HL-60/S4 treated with retinoic acid at 250 ng/mL for 4 days and 3 days (cell line): ENCODE data around the gene ENC1.

Experiments used
- in situ Hi-C: fragments of 300-500 bp; cut with MboI; formaldehyde crosslinking; loops from 2 replicates; pipeline ENCODE4 v1.7.0; 2022; ENCODE audit warnings: low sequenced_read_pairs

ENC1 gene

DNA sequence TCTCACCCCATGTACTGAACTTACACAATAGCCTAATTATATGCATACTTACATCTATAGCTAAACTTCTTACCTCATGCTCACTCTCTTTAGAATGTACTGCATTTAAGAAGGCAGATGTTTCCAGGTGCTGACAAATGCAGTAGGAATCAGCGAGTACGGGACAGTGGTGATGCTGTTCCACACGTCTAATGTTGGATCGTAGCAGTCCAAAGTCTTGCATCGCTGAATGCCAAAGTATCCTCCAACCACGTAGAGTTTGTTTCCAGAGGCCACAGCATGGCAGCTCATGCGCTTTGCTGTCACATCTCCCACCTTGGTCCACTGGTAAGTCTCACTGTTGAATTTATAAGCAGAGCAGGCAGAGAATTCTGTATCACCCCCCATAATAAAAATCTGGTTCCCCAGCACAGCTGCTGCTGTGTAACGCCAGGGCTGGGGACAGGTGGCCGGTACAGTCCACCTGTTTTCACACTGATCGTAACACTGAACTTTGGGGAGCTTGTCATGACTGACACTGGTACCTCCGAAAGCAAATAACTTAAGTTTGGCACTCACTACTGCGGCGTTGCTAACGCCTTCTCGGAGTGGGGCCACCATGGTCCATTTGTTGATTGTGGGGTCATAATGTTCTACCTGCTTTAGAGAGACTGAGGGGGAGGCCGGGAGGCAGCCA is 5.8 kb downstream of the ENC1 start:
- in situ Hi-C loops = no loop called here

DNA sequence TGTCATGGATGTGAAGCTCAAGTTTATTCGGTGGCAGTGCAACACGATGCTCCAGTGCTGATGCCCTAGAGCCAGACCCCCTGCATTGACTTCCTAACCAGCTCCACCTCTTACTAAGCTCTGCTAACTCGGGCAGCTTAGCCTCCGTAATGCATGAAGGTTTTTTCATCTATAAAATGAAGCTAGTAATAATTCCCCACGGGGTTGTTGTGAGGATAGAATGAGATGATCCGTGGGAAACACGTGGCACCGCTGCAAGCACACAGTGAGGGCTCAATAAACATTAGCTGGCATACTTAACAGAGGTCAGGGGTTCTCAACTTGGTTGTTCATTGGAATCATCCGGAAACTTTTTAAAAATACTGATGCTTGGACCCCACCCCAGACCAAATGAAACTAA is 6.8 kb downstream of the ENC1 start:
- in situ Hi-C loops = no loop called here

DNA sequence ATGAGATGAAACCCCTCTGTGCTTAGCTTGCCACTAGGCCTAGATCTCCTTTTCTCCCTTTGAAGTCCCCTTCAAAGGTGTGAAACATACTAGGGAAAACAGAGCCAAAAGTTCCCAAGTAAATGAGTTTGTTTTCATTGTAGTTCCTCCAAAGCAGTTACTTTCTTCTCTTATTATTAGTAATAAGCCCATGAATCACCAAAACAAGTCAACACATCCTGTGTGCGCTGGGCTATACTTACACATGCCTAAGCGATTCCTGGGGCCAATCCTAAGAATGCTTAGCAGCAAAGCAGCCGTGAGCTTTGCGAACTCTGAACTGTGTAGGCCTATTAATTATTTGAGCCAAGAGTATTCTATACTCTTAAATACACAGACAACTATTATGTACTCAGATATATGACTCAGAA is 7.6 kb downstream of the ENC1 start:
- in situ Hi-C loops = no loop called here

DNA sequence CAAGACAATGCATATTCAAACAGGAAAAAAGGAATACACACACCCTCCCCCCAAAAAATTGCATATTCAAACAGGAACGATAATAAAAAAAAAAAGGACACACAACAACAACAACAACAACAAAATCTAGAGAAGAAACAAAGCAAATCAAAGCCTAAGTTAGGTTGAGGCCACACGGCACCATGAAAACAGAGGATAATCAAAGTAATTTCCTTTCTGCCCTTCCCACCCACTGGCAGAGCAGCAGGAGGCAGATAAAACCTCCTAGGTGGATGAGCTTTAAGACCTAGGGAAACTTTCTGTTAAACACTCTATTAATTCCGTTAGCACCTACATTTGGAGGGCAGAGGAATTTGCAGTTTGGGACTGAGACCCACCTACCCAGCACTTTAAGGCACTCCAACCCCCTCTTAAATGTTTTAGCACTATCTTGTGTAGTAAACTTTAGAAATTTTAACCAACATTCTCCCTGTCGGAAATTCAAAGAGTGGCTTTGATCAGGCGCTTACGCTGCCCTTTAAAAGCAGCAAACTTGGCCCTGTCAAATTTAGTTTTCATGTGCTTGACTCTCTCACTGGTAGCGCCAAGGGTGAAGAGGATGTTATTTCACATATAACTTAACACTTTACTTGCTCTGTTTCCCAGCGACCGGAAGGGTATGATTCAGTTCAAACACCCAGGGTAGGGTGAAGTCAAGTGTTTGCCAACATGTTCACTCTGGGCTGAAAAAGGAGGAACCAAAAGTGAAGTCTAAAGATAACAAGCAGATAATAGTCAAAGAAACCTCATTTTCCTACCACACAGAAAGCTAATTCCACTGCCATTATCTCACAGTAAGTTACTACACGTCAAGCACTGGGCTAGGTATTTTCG is 9.2 kb downstream of the ENC1 start:
- in situ Hi-C loops = no loop called here

DNA sequence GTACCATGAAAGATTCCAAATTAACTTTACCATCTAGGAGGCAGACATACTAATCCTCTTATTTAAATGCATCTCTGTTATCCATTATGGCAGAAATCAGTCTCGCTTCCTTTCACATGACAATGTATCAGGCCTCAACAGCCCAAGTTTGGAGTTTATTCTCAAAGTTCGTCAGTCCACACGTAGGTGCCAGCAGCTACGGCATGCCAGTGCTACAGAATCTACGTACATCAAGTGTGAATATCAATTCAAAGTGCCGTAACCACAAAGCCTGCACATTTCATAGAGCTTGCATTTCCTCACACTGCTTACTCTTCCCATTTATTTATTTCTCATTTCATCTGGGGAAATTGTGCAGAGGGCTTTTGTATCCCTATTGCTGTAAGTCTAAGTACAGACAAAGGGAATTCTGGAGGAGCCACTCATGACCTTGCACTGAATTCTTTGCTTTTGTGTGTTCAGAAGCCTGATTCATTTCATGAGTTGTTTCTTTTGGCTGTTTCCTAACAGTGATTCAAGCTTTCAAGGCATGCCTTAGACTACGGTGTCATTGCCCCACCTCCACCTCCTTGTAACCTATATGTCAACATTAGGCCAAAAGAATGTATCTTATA is 10.0 kb downstream of the ENC1 start:
- in situ Hi-C loops = no loop called here

DNA sequence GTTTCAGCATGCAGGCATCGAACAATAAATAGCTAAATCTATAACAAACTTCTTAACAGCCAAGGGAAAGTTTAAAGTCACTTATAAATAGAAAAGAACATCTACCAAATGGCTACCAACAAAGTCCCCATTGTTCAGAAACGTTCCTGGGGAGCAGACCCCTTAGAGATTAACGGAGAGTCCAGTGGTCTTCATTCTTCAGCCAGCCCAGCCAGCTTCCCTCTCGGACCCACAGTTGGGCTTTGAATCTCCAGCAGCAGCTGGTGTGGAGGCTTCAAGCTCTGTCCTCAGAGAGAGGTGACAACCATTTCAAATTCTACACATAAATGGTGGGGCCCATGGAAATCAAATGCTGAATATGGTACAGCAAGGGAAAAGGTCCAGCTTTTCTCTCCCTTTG is 11.2 kb downstream of the ENC1 start:
- in situ Hi-C loops = no loop called here

DNA sequence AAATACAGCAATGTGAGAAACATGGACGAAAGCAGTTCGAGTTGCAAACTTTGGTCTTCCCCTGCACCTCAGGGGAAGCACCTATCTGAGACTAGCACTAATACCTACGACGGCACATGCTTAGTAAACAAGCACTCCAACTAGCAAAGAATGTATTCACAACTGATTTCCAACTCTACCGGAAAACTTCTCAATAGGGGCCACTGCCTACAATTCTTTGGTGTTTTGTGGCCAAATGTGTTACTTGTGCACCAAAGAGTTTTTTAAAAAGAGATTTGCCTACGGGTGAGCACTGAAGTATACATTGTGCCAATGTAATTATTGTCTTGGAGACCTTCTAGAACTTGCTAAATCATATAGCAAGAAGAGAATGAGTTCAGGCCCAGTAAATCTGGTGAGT is 12.2 kb downstream of the ENC1 start:
- in situ Hi-C loops = no loop called here

DNA sequence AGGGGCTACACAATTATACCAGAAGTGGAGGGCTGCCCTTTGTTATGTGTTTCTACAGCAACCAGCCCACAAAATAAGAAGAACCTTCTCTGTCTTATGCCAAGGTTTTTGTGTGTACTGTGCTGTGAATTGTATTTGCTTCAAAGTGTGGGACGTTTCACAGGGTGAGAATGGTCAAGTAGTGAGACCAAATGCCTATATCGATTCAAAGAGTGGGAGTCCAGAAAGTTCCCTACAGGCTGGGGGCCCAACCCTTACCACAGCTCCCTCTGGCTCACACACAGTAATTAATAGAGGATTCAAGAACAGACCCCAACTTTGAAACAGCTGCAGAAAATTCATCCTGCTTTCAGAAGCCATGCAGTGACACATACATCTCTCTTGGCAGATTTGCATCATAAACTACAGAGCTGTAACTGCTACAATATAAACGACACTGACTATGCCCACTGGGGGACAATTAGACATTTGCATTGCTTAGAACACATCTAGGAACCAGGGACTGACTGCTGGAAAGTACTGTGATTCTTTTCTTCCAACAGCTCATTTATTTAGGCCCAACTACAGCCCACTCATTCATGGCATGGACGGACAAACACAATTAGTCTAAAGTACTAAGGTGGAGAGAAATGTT is 12.8 kb downstream of the ENC1 start:
- in situ Hi-C loops = no loop called here

DNA sequence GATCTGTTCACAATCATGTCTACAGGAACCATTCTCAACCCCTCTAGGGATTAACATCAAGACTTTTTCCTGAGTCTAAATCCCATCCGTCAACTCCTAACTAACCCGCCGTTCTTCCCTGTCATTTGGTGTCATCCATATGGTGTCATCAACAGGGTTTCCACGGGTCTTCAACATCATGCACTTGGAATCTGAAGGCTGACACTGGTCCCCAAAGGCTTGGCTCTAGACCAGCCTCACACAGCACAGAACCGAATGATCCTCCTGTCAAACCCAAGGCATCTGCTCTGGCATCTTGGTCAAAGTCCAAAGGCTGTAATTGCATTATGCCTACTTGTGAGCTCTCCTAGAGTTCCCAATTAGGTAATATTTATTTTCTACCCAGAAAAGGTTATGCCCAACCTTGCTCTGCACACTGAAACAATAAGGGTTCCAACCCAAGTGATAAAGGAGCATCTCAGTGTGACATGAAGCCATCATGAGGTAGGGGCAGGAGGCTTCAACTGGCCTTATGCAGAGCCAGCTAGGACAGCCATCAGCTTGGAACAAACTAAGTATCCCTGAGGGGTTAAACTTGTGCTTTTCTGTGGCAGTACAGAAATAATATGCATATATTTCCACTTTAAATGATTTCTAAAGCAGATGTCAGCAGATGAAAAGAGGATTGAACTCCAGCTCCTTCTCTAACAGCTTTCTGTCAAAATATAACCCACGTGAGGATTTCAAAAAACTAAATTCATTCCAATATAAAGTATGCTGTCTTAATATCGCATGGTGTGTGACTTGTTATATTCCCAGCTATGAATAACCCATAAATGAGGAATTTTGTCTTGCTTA is 13.9 kb downstream of the ENC1 start:
- in situ Hi-C loops = no loop called here

DNA sequence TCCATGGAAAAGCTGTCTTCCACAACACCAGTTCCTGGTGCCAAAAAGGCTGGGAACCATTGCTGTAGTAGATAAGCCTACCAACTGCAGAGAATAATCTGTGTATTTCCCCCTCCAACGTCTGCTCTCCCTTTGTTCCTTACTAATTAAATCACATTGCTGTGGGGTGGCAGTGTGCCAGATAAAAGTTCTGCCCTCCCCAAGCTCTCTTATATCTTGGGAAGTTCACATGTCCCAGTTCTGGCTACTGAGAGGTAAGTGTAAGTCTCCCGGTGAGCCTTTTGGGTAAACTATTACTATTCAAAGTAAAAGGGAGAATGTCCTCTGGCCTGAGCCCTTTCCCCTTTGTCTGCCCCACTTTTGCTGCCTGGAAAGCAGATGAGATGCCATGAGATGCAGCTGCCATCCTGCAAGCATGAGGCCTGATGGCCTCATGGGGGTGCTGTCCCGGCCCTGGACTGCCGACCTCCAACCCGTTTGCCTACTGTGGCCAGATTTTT is 14.7 kb downstream of the ENC1 start:
- in situ Hi-C loops = no loop called here

DNA sequence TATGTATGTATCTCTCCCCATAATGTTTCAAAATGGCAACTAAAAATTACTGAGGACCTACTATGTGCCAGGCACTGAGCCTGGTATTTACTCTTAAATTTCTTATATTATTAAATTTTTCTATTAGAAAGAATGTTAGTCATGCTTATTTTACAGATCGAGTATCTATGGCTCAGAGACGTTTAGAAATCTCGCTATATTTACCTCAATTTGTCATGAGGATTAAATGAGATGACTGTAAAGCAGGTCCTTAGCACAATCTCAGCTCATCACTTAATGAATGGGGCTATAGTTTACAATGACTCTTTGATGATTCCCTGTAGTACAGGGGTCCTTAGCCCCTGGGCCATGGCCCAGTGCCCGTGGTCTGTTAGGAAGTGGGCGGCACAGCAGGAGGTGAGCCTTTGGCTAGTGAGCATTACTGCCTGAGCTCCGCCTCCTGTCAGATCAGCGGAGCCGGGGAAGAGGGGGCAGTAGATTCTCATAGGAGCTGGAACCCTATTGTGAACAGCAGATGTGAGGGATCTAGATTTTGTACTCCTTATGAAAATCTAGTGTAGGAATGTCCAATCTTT is 15.5 kb downstream of the ENC1 start:
- in situ Hi-C loops = no loop called here

DNA sequence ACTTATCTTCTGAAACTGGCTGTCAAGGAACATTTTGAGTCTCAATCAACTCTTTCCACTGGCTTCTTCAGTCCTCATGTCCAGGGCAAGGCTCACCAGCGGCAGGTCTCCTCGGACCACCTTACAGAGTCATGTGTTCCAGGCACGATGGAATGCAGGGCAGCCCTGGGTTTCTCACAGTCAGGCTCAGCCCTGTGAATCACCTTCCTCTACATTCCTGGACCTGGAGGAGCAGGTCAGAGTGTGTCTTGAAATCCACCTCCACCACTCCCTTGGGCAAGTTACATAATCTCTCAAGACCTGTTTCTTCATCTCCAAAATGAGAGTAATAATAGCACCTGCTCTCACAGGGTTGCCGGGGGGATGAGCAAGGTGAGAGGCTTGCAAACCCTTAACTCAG is 16.0 kb downstream of the ENC1 start:
- in situ Hi-C loops = no loop called here

DNA sequence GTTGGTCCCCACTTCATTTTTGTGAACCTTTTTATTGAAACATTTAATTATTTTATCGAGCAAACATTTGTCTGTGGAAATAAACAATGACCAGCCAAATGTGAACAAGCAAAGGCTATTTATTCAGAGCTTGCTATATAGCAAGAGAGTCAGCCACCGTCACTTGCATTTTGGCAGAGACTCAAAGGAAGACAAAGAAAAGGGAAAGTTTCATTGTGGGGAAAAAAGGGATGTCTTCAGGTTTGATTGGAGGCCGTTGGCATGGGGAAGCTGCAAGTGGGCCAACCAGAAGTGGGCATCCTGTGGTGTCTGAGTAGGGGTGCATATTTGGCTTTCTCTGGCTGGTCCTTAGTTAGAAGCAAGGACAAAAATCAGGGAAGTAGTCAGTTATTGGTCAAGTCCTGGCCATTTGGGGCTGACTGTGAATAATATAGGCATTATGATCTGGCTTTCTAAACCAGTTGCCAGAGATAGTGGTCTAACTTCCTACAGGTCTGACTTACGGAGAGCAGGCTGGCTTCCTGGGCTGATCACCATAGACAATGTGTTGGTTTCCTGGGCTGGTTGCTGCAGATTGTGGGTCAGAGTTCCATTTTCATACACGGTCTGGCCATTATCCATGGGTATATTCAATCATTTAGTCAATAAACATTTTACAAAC is 16.6 kb downstream of the ENC1 start:
- in situ Hi-C loops = no loop called here

DNA sequence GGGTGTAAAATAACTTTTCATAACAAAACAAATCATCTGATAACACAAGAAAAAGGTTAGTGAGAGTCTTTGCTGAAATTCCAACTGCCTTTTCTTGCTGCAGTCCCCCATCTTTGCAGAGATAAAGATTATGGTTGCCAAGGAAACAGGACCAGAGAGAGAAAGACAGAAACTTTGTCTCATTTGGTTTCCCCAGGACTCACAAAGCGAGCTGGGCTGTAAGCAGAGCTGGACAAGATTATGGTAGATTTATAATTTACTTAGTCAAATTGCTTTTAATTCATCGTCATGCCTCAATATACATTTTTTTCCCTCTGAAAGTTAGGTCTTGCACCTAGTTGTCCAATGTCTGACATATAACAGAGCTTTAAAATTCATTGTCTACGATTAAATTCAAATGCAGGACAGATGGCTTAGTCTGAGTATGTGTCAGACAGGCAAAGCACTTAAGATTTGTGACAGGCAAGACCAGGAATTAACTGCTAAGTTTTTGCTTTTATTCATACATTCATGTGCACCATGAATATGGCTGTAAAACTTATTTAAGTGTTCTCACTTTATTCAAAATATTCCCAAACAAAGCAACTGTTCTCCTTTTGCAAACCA is 17.4 kb downstream of the ENC1 start:
- in situ Hi-C loops = no loop called here

DNA sequence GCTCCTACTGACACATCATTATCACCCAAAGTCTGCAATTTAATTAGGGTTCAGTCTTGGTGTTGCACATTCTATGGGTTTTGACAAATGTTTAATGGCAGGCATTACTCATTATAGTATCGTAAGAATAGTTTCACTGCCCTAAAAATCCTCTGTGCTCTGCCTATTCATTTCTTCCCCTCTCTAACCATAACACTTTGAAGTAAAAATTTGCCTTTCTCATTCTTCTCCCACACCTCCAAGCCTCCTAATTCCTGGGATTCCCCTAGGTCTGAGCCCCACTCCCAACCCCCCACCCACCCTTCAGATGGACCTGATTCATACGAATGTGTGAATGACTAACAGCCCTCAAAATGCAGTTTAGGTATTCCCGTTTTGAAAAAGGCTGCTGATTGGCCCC is 18.4 kb downstream of the ENC1 start:
- in situ Hi-C loops = no loop called here

DNA sequence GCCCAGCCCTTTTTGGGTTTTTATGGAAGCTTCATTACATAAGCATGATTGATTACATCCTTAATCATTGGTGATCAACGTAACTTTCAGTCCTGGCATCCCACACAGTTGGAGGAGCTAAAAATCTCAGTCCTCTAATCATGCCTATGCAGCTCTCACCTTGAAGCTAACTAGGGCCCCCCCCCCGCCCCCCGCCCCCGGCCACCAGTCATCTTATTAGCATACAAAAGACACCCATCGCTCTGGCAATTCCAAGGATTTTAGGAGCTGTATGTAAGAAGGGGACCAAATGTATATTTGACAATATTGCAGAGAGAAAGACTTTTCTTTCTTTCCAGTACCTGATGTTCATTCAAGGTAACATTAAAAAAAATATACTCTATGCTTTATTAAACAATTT is 19.0 kb downstream of the ENC1 start:
- in situ Hi-C loops = no loop called here

DNA sequence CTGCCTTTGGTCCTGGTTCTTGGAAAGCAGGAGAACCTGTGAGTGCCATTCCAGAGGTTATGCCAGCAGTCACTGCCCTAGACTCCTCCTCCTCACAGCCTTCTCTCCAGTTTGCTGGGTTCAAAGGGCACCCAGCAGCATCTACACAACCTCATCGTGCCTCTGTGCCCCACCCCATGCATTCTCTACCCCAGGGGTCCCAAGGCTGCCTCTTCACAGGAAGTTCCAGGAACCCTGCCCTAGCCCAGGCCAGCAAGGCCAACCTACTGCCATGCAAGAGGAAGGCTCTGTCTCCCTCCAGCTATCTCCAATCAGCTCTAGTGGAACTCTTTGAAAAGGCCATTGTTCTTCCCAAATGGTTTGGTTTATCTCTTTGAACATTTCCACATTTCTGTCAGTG is 21.2 kb downstream of the ENC1 start:
- in situ Hi-C loops = no loop called here

DNA sequence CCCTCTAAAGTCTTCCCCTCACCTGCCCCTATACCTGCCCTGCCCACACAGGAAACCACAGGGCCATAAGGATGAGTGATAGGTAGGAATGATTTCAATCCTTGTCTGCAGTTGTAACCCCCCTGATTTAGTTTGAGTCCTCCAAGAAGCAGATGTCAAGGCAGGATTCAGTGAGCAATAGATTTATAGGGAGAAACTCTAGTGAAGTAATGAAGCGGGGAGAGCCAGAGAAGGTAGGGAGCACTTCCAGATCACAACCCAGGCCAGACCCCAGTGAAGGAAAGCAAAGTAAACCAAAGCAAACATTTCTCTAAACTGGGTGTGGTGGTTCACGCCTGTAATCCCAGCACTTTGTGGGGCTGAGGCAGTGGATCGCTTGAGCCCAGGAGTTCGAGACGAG is 22.4 kb downstream of the ENC1 start:
- in situ Hi-C loops = no loop called here

DNA sequence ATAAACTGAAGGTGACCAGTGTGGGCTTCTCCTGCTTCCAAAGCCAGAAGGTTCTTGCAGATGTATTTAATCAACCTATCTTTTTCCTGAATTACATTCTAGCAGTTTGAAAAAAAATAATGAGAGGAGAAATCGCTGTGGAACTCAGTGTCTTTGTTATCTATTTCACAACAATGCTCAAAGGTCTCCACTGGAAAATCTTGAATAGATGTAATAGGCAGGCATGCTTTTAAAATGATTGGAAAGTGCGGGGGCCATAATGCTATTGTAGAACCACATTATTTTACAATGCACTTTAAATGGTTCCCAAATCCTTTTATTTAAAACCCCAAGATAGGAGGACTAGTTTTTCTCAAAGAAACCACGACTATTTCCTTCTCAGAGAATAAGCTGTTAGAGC is 23.3 kb downstream of the ENC1 start:
- in situ Hi-C loops = no loop called here
